HG02884 (cell line): ENCODE results near the gene CAMK4.

Experiments
- ATAC-seq: cut with Tn5 transposase; IDR thresholded peaks from one replicate; pipeline ENCODE4 v1.9.1; 2021; ENCODE audit warnings: mild to moderate bottlenecking, moderate library complexity; ENCODE audit not compliant: unreplicated experiment

Gene CAMK4

DNA sequence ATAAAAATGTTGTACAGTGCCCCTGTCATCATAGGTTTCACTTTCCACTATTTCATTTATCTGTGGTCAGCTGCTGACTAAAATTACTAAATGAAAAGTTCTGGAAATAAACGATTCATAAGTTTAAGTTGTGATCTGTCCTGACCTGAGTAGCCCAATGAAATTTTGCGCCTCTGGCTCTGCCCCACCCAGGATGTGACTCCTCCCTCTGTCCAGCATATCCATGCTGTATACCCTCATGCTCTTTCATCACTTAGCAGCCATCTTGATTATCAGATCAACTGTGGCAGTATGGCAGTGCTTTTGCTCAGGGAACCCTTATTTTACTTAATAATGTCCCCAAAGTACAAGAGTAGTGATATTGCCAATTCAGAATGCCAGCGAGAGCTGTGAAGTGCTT, 190.9 kb downstream of the CAMK4 start:
- no peak for ATAC-seq

DNA sequence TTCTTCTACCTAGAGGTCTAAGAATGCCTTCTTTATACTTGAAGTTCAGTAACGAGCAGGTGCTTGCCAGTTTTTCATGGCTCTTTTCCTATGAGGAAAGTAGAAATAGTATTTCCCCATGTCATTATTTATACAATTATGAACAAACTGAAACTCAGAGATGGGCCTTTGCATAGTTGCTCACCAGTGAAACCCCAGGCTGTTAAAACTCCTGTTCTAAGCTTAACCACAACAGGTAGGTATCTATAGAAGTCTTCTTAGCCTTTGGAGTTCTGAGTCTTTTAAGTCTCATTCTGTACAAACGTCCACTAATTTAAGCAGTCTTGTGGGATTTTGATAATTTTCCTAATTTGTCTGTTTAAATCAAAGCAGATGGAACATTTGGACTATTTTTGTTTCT, 198.1 kb downstream of the CAMK4 start:
- peak; percentile 84 for ATAC-seq

DNA sequence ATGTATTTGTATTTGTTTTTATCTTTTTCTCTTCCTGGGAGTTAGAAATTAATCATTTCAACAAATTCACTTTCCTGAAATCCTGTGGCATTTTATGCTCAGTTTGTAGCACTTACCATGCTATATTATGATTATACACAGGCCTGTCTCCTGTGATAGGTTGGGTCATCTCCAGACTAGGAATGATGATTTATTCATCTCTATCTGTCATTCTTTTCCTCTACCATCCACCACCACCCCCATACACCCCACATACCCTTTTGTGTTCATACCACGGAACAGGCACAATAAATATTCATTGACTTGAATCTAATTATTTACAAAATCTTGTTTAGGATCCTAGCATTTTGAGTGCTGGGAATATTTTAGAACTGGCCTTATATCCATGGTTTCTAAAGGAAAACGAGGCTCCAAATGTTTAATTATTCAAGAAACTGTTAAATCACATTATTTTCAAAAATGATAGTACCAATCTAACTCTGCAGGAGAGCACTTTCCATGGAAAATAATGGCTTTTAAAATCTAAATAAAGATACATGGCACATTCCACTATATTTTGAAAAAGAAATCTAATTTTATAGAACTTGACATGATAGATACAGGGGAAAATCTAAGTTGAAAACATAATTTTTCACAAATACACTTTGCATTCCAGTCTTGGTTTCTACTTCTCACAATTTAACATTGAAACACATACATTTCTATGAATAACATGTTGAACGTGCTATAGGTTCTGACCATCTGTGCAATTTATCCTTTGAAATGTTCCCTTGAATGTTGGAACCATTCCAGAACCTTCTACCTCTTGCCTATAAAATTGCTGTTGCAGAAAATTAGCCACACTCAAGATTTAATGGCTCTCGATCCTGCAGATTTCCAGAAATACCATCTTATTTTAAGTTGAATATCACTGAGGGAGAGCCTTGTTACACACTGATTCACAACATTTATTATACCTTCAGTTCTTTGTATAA, 198.8 kb downstream of the CAMK4 start:
- no peak for ATAC-seq

DNA sequence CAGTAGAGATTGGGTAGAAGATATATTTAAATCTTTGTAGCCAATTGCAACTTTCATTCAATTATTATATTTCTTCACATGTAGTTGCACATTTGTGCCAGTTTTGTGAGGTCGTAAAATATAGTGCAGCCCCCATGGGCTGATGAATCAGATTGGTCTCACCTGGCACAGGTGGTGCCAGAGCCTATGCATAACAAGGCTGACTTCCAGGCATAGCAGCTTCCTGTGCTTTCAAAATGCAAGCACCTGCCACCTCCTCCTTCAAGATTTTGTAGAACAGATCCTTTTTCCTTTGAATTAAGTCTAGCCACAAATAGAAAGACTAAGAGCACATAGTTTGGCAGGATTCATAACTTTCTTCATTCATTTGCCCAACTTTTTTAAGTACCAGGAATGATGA, 201.0 kb downstream of the CAMK4 start:
- ATAC-seq = no peak

DNA sequence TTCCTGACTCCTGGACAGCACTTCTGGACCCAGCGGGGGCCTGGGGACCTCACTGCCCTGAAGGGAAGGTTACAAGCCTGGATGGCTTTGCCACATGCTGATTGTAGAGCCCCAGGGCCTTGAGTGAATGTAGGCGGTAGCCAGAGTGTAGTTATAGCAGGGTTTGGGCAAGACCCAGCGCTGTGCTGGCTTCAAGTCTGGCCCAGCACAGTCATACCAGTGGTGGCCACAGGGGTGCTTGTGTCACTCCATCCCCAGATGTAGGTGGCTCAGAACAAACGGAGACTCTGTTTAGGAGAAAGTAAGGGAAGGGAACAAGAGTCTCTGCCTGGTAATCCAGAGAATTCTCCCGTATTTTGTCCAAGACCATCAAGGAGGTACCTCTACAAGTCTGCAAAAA, 203.6 kb downstream of the CAMK4 start:
- ATAC-seq = no peak

DNA sequence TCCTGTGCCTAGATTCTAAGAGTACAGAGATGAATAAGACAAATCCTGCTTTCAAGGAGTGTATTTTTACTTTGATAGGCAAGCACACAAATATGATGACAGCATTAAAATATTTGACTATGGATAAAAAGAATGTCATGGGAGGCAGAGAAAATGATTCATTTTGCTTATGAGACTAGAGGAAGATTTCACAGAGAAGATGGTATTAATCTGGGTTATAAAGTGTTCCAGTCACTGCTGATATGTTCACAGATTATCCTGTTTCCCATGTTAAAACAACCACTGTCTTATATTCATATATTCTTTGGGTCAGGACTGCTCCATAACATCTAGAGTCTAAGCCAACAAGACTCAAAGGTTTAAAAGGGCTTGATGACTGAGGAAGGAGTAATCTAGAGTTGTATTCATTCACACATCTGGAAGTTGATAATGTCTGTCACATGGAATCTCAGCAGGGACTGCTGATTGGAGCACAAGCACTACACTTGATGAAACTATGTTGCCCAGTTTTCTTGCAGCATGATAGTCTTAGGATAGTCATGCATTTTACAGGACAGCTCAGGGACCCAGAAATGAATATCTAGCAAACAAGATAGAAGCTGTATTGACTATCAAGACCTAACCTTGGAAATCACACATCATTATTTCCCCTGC, 208.8 kb downstream of the CAMK4 start:
- no peak for ATAC-seq

DNA sequence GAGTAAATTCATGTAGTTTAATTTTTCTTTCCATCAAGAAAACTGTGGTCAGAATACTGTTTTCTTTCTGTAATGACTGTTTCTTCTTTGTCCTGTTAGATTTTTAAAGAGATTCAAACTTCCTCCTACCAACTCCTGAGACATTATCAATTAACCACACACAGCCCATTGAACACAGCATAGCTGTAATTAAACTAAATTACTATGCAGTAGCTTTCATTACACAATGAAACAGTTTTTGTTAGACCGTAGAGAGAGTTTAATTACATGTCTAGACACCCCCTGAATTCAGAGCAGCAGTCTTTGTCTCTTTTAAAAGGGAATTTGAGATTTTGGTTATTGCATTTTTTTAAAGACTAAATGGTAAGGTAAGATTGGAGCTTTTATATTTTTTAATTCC, 210.6 kb downstream of the CAMK4 start:
- ATAC-seq = no peak

DNA sequence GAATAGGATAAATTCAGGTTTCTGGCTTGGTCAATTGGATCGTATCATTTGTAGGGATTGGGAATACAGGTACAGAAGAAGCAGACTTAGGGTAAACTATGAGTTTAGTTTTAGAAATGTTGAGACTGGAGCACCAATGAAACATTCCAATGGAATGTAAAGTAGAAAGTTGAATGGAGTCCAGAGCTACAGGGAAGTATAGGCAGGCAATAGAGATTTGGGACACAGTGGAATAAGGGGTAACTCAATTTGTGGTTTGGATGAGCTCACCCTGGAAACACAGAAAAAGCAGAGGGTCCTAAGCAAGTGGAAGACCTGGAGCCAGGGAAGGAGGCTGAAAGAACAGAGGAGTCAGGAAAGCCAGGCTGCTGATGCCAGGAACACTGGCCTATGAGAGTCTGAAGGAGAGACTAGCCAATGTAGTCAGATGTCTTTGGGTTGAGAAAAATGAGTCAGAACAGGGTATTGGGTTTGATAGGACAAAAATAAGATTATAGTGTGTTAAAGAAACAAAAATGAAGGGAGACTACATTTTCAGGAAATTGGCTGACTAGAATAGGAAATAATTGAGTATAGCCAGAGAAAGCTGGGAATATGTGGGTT, 215.4 kb downstream of the CAMK4 start:
- no peak for ATAC-seq

DNA sequence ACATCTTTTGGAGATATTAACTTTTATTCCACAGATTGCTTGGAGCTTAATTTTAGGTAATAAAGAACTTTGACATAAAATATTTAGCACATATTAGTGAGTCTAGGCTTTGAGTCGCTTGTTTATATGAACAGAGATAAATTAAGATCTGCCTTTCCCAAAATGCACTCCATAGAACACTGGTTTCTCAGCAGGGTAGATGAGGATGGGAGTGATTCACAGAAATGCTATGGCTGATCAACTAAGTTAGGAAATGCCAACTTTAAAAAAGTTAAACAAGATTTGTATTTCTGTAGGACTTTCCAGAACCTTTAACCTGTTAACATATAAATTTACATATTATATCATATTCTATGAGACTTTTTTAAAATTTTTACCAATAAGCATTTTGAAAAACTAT, 222.9 kb downstream of the CAMK4 start:
- ATAC-seq = no peak

DNA sequence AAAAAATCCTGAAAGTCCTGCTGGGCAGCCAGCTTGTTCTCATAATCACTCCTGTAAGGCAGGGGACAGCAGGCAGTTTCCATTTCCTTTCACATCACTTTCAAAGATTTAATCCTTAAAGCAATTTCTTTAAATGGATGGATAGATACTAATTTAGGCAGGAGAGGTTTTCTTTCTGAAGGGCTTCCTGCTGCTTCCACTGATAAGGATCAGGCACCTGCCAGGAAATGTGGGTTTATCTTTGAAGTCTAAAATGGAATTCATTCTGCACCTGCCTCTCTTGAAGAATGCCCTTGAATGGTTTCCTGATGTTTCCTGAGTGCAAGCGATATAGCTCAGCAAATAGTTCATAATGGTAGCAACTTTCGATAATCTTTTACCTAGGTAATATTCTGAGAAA, 223.6 kb downstream of the CAMK4 start:
- no peak for ATAC-seq

DNA sequence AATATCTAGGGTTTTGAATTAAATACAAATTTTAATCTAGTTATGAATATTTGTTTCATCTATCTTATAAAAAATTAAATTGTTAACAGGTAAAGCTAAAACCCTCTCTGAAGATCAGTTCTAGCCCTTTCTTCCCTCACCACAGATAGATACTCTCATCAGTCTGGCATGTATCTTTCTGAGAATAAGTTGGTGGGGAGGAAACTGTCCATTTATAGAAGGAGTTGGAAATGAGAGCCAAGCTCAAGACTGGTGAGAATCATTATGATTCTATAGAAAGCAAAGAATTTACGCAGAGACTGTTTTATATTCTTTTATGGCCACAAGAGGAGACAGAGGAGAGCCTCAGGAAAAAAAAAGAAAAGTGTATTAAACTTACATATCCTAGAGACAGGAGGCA, 229.1 kb downstream of the CAMK4 start:
- no peak for ATAC-seq

DNA sequence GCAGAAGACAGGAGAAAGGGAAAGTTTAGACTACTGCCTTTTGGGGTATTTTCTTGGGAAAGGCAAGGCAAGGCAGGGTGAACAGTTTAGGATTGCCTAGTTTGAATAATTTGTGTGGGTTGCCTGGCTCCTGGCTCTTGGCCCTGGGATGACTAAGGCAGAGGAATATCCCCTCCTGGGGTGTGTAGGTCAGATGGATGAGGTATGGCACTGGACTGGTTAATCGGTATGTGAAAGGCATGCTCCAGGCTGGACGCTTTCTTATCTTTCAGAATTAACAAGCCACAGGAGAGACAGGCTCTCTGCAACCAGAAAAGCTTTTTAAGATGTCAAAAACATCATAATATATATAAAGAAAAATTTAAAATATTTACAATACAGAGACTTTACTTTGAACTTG, 229.6 kb downstream of the CAMK4 start:
- no peak for ATAC-seq

DNA sequence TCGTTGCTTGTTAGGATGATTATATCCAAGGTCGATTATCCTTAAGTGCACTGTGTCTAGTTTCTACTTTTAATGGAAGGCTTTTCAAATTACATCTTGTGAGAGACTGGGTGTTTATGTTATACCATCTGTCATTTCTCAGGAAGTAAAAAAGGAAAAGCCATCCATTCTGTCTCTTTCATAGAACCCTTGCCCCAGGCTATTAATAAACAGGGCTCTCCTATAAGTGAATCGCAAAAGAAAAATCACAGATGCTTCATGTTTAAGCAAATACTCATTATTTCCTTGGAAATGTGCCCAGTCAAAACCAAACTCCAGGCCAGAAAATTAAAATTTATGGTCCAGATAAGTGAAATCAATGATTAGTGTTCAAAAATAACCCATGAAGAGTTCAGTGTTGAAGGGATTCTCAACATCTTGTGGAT, 230.0 kb downstream of the CAMK4 start:
- no peak for ATAC-seq

DNA sequence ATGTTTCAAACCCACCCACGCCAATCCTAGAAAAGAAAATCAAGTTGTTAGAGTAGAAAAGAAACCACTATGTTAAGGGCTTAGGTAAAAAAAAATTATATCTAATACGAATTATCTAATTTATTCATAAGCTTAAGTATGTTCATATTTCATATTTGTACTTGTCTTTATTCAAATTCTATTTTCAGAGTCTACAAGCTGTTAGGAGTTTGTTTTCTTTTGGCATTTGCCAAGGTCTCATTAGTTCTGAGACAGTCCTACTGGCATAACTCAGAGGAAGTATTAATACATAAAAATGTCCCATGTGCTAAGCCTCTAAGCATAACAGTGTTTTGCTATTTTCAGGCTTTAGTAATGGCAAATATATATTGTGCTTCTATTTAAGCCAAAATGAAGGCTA, 230.6 kb downstream of the CAMK4 start:
- ATAC-seq = no peak

DNA sequence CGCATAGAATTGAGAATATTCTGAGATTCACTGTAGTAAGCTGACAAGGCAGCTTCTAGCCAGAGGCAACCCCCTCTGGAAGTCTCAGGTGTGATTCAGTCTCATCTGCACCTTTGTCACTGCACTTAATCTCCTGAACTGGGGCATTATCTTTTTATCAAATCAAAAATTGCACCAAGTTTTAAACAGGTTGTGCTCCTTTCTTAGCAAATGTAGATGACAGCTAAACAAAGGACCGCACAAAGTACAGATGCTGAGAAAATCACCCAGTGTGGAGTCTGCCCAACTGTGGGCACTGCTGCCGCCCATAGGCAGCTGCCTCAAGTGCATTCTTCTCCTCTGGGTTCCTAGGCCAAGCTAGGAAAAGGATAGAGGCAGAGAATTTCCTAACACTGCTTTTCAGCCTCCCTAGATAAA, 237.1 kb downstream of the CAMK4 start:
- no peak for ATAC-seq

DNA sequence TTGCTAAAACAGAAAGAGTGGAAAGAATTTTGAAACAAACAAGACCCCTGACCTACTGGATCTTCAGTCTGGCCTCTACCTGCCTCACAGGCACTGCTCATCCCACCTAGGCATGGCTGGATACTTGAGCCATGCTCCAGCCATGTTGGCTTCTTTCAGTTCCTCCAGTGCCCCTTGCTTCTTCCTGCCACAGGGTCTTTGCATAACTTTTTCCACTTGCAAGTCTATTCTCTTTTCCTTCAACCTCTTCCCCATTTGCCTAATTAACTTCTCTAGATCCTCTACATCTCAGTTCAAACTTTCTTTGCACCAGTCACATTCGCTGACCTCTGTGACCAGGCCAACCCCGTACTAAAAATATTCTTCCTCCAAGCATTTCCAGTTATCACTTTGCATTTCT, 237.8 kb downstream of the CAMK4 start:
- no peak for ATAC-seq

DNA sequence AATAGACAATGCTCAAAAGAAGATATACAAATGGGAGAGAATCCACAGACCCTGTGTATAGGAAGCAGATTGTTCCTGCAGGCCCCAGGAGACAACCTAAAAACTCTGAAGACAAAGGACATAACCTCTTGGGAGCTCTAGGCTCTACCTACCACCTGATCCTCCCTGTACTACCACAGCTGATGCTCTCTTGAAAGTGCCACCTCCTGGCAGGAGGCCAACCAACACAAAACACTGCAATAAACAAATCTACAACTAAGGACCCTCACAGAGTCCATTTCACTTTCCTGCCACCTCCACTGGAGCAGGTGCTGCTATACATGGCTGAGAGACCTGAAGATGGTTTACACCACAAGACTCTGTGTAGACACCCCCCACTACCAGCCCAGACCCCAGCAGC, 239.1 kb downstream of the CAMK4 start:
- no peak for ATAC-seq

DNA sequence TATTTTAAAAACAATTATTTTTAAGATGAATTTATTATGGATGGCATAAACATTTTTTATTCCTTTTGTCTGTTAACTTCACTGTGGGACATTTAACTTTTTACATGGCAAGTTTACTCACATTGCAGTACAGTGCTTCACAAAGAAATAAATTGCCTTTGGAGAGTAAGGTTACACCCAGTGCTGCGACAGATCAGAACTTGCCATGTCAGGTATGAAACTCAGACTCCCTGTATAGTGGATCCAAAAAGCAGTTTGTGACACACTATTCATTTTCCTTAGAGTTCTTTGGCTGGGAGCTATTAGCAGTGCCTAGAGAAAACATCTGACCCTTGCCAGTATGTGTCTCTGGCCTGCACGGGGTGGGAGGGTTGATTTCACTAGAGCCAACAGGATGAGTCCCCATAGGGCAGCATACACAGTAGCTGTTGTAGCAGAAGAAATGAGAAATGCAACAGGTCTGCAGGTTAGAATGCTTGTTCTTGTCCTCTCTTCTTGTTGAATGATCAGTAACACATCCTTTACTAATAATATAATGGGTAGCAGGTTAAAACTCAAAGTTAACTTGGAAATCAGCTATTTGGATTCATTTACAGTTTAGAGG, 245.2 kb downstream of the CAMK4 start:
- no peak for ATAC-seq

DNA sequence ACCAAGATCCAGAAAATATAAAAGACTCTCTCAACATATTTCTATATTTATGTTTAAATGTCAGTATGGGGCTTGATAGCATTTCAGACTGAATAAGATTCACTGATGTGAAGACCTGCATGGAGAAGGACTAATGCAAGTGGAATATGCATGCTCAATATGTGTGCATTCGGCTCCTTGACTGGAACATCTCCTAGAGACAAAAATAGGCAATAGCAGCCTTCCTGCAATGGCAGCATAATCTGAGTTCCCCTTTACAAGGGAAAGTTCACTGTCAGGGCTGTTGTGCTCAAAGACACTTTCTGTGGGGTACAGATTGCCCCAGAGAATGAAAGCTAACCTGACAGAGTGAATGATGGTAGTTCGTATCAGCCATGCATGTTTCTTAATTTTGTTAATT, 245.7 kb downstream of the CAMK4 start:
- ATAC-seq = no peak

DNA sequence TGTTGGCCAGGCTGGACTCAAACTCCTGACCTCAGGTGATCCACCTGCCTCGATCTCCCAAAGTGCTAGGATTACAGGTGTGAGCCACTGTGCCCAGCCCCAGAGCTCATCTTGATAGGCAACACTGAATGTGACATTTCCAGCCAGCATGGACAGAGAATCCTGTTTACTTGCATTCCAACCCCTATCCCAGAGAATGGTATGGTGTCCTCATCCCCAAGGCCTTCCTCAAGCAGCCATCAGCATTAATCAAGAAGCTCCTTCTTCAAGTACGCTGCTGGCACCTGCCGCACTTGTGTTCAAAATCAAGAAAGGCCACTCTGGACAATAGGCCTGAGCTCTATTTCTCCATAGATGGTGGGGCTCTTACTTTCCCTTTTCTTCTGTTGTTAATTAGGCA, 247.9 kb downstream of the CAMK4 start:
- ATAC-seq = no peak

DNA sequence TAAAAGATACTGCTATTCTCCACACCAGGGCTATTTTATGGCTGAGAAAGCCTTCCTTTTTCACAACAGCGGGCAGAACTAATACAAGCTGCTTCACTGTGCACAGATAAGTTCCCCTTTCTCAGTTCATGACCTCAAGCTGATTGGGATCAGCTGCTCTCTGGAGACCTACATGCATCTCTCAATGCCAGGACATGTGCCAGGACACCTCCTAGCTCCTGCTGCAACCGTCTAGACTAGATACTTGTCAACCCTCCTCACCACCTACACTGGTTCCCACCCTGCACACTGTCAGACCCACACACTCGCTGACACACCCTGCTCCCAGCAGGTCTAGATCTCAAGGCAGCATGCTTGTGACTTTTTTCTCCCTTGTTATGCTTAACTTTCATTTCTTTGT, 248.4 kb downstream of the CAMK4 start:
- ATAC-seq = peak; percentile 60

DNA sequence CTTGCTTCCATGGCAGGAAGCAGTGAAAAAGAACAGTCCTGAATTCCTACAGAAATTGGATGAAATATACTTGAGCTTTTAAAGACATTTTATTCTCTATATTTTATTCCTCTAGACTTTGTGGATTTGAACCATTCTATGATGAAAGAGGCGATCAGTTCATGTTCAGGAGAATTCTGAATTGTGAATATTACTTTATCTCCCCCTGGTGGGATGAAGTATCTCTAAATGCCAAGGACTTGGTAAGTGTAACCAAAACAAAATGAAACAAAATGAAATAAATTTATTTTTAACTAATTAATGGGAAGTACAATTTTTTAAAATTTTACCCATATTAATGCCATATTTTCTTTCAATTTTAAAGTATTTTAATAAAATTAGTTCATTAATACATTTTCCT, 254.1 kb downstream of the CAMK4 start:
- no peak for ATAC-seq
